ENCODE data around the gene HDGF.

The HDGF gene

GRCh38 chr1:156745881-156746280, 5.6 kb downstream of the HDGF start:
- no peak for DNase-seq

GRCh38 chr1:156744786-156745419, 6.6 kb downstream of the HDGF start:
- DNase-seq: no peak

- DNase-seq: no peak
Observed at GRCh38 chr1:156744344-156744743, 7.1 kb downstream of the HDGF start.

GRCh38 chr1:156743367-156744302, 7.8 kb downstream of the HDGF start:
- DNase-seq: no peak

GRCh38 chr1:156742801-156743200, 8.7 kb downstream of the HDGF start:
- DNase-seq: no peak

GRCh38 chr1:156742017-156742416, 9.5 kb downstream of the HDGF start:
- no peak for DNase-seq

- DNase-seq: no peak
Observed at GRCh38 chr1:156741481-156741983, 9.9 kb downstream of the HDGF start.

- DNase-seq: peak; percentile 78 to 99
Observed at GRCh38 chr1:156740741-156741480, 10.6 kb downstream of the HDGF start, which contains the start of gene MRPL24. Gene MRPL24, minus strand, starts transcription at chr1:156741088. Its CDS starts 2,384 bp downstream, at chr1:156738704.

- DNase-seq: no peak
Observed at GRCh38 chr1:156740237-156740740, 11.2 kb downstream of the HDGF start.

GRCh38 chr1:156738916-156739315, 12.6 kb downstream of the HDGF start:
- DNase-seq: no peak

- no peak for DNase-seq
Observed at GRCh38 chr1:156738407-156738806, 13.1 kb downstream of the HDGF start.

GRCh38 chr1:156733989-156734584, 17.4 kb downstream of the HDGF start:
- DNase-seq: no peak

- peak; percentile 93 to 98 for DNase-seq
Observed at GRCh38 chr1:156728599-156729462, 22.6 kb downstream of the HDGF start, which contains the start of gene ISG20L2. Gene ISG20L2, minus strand, starts transcription at chr1:156728766. Its CDS starts 1,114 bp downstream, at chr1:156727652.

- DNase-seq: peak in 1 of 2 donors; percentile 93
Observed at GRCh38 chr1:156727926-156728598, 23.4 kb downstream of the HDGF start, which contains the start of gene METTL25B. Gene METTL25B, plus strand, starts transcription at chr1:156728469. Its CDS starts 636 bp downstream, at chr1:156729105.

- no peak for DNase-seq
Observed at GRCh38 chr1:156727492-156727891, 24.0 kb downstream of the HDGF start.

- peak in 1 of 2 donors; percentile 26 for DNase-seq
Observed at GRCh38 chr1:156726549-156727226, 24.8 kb downstream of the HDGF start.

GRCh38 chr1:156725683-156726280, 25.7 kb downstream of the HDGF start:
- peak; percentile 70 to 79 for DNase-seq

GRCh38 chr1:156721535-156721934, 29.9 kb downstream of the HDGF start:
- DNase-seq: no peak

- no peak for DNase-seq
Observed at GRCh38 chr1:156721131-156721530, 30.3 kb downstream of the HDGF start.

All from bone marrow (tissue), 2 donors.